Measurements from ENCODE around the gene ZBTB40.

Gene ZBTB40

GRCh38 chr1:22508329-22508728 lies 56.7 kb downstream of the ZBTB40 start:
- Histone ChIP-seq H3K36me3 (ENCODE audit: control insufficient read depth in 1 of 2, insufficient read depth in 2 of 2, low read length in 2 of 2) (peaks cover 67 to 75% of the 10 kb centered on the region in 2 donors), H3K4me1 (ENCODE audit: control insufficient read depth in 1 of 2, insufficient read depth in 2 of 2, low read length in 2 of 2) (no peaks in the 10 kb centered on the region), H3K27me3 (ENCODE audit: low read depth, low read length) (no peaks in the 10 kb centered on the region)

GRCh38 chr1:22508991-22509390 lies 57.3 kb downstream of the ZBTB40 start:
- Histone ChIP-seq H3K4me3 (ENCODE audit: low read depth in 1 of 2, low read length in 2 of 2) (no peak overlapping the region), H3K4me1 (ENCODE audit: control insufficient read depth in 1 of 2, insufficient read depth in 2 of 2, low read length in 2 of 2) (no peaks in the 10 kb centered on the region), H3K9me3 (ENCODE audit: control insufficient read depth in 1 of 2, low read length in 2 of 2) (no peaks in the 10 kb centered on the region), H3K27ac (ENCODE audit: low read length) (no peak overlapping the region), H3K36me3 (ENCODE audit: control insufficient read depth in 1 of 2, insufficient read depth in 2 of 2, low read length in 2 of 2) (peaks cover 68 to 79% of the 10 kb centered on the region in 2 donors), H3K27me3 (ENCODE audit: low read depth, low read length) (no peaks in the 10 kb centered on the region)

More at GRCh38 chr1:22508329-22508728, 56.7 kb downstream of the ZBTB40 start:
- Histone ChIP-seq H3K4me3 (ENCODE audit: low read depth in 1 of 2, low read length in 2 of 2) (no peak overlapping the region), H3K9me3 (ENCODE audit: control insufficient read depth in 1 of 2, low read length in 2 of 2) (no peaks in the 10 kb centered on the region), H3K27ac (ENCODE audit: low read length) (no peak overlapping the region)

GRCh38 chr1:22509815-22510214 lies 58.2 kb downstream of the ZBTB40 start:
- H3K4me1 ChIP-seq (ENCODE audit: control insufficient read depth in 1 of 2, insufficient read depth in 2 of 2, low read length in 2 of 2) = no peaks in the 10 kb centered on the region

GRCh38 chr1:22512873-22513272 lies 61.2 kb downstream of the ZBTB40 start:
- Histone ChIP-seq H3K27ac (ENCODE audit: low read length) (no peak overlapping the region), H3K36me3 (ENCODE audit: control insufficient read depth in 1 of 2, insufficient read depth in 2 of 2, low read length in 2 of 2) (peaks cover 83 to 92% of the 10 kb centered on the region in 2 donors), H3K9me3 (ENCODE audit: control insufficient read depth in 1 of 2, low read length in 2 of 2) (no peaks in the 10 kb centered on the region), H3K4me3 (ENCODE audit: low read depth in 1 of 2, low read length in 2 of 2) (no peak overlapping the region), H3K4me1 (ENCODE audit: control insufficient read depth in 1 of 2, insufficient read depth in 2 of 2, low read length in 2 of 2) (peaks cover 0 to under 1% of the 10 kb centered on the region in 2 donors), H3K27me3 (ENCODE audit: low read depth, low read length) (no peaks in the 10 kb centered on the region)

More at GRCh38 chr1:22509815-22510214, 58.2 kb downstream of the ZBTB40 start:
- H3K27ac ChIP-seq (ENCODE audit: low read length) = no peak overlapping the region
- no peaks in the 10 kb centered on the region for H3K27me3 ChIP-seq (ENCODE audit: low read depth, low read length)
- H3K4me3 ChIP-seq (ENCODE audit: low read depth in 1 of 2, low read length in 2 of 2) = no peak overlapping the region
- H3K36me3 ChIP-seq (ENCODE audit: control insufficient read depth in 1 of 2, insufficient read depth in 2 of 2, low read length in 2 of 2) = peaks cover 75 to 86% of the 10 kb centered on the region in 2 donors
- H3K9me3 ChIP-seq (ENCODE audit: control insufficient read depth in 1 of 2, low read length in 2 of 2) = no peaks in the 10 kb centered on the region

- Histone ChIP-seq H3K4me3 (ENCODE audit: low read depth in 1 of 2, low read length in 2 of 2) (no peak overlapping the region), H3K9me3 (ENCODE audit: control insufficient read depth in 1 of 2, low read length in 2 of 2) (no peaks in the 10 kb centered on the region), H3K27ac (ENCODE audit: low read length) (no peak overlapping the region), H3K27me3 (ENCODE audit: low read depth, low read length) (no peaks in the 10 kb centered on the region), H3K4me1 (ENCODE audit: control insufficient read depth in 1 of 2, insufficient read depth in 2 of 2, low read length in 2 of 2) (peaks cover 0 to 9% of the 10 kb centered on the region in 2 donors), H3K36me3 (ENCODE audit: control insufficient read depth in 1 of 2, insufficient read depth in 2 of 2, low read length in 2 of 2) (peaks cover 81 to 93% of the 10 kb centered on the region in 2 donors)
Measured at GRCh38 chr1:22516906-22517571, 65.4 kb downstream of the ZBTB40 start.

GRCh38 chr1:22517956-22518355 lies 66.3 kb downstream of the ZBTB40 start:
- Histone ChIP-seq H3K27me3 (ENCODE audit: low read depth, low read length) (no peaks in the 10 kb centered on the region), H3K27ac (ENCODE audit: low read length) (peak overlapping the region; percentile 4), H3K36me3 (ENCODE audit: control insufficient read depth in 1 of 2, insufficient read depth in 2 of 2, low read length in 2 of 2) (peaks cover 77 to 89% of the 10 kb centered on the region in 2 donors)

GRCh38 chr1:22518379-22518778 lies 66.7 kb downstream of the ZBTB40 start:
- Histone ChIP-seq H3K4me1 (ENCODE audit: control insufficient read depth in 1 of 2, insufficient read depth in 2 of 2, low read length in 2 of 2) (peaks cover 0 to 9% of the 10 kb centered on the region in 2 donors), H3K36me3 (ENCODE audit: control insufficient read depth in 1 of 2, insufficient read depth in 2 of 2, low read length in 2 of 2) (peaks cover 76 to 90% of the 10 kb centered on the region in 2 donors), H3K27ac (ENCODE audit: low read length) (no peak overlapping the region), H3K27me3 (ENCODE audit: low read depth, low read length) (no peaks in the 10 kb centered on the region), H3K4me3 (ENCODE audit: low read depth in 1 of 2, low read length in 2 of 2) (no peak overlapping the region), H3K9me3 (ENCODE audit: control insufficient read depth in 1 of 2, low read length in 2 of 2) (no peaks in the 10 kb centered on the region)

More at GRCh38 chr1:22517956-22518355, 66.3 kb downstream of the ZBTB40 start:
- Histone ChIP-seq H3K4me1 (ENCODE audit: control insufficient read depth in 1 of 2, insufficient read depth in 2 of 2, low read length in 2 of 2) (peaks cover 0 to 9% of the 10 kb centered on the region in 2 donors), H3K9me3 (ENCODE audit: control insufficient read depth in 1 of 2, low read length in 2 of 2) (no peaks in the 10 kb centered on the region), H3K4me3 (ENCODE audit: low read depth in 1 of 2, low read length in 2 of 2) (no peak overlapping the region)

- H3K4me1 ChIP-seq (ENCODE audit: control insufficient read depth in 1 of 2, insufficient read depth in 2 of 2, low read length in 2 of 2) = peaks cover 0 to 9% of the 10 kb centered on the region in 2 donors
- H3K27me3 ChIP-seq (ENCODE audit: low read depth, low read length) = no peaks in the 10 kb centered on the region
- H3K36me3 ChIP-seq (ENCODE audit: control insufficient read depth in 1 of 2, insufficient read depth in 2 of 2, low read length in 2 of 2) = peaks cover 71 to 93% of the 10 kb centered on the region in 2 donors
- H3K27ac ChIP-seq (ENCODE audit: low read length) = no peak overlapping the region
- H3K9me3 ChIP-seq (ENCODE audit: control insufficient read depth in 1 of 2, low read length in 2 of 2) = no peaks in the 10 kb centered on the region
- no peak overlapping the region for H3K4me3 ChIP-seq (ENCODE audit: low read depth in 1 of 2, low read length in 2 of 2)
Measured at GRCh38 chr1:22520871-22521270, 69.2 kb downstream of the ZBTB40 start.

GRCh38 chr1:22521692-22522091 lies 70.0 kb downstream of the ZBTB40 start:
- Histone ChIP-seq H3K27me3 (ENCODE audit: low read depth, low read length) (no peaks in the 10 kb centered on the region), H3K9me3 (ENCODE audit: control insufficient read depth in 1 of 2, low read length in 2 of 2) (no peaks in the 10 kb centered on the region), H3K4me1 (ENCODE audit: control insufficient read depth in 1 of 2, insufficient read depth in 2 of 2, low read length in 2 of 2) (peaks cover 0 to 9% of the 10 kb centered on the region in 2 donors), H3K4me3 (ENCODE audit: low read depth in 1 of 2, low read length in 2 of 2) (no peak overlapping the region), H3K36me3 (ENCODE audit: control insufficient read depth in 1 of 2, insufficient read depth in 2 of 2, low read length in 2 of 2) (peaks cover 70 to 93% of the 10 kb centered on the region in 2 donors), H3K27ac (ENCODE audit: low read length) (no peak overlapping the region)

GRCh38 chr1:22522221-22522743 lies 70.6 kb downstream of the ZBTB40 start:
- Histone ChIP-seq H3K36me3 (ENCODE audit: control insufficient read depth in 1 of 2, insufficient read depth in 2 of 2, low read length in 2 of 2) (peaks cover 69 to 92% of the 10 kb centered on the region in 2 donors), H3K27me3 (ENCODE audit: low read depth, low read length) (no peaks in the 10 kb centered on the region), H3K9me3 (ENCODE audit: control insufficient read depth in 1 of 2, low read length in 2 of 2) (no peaks in the 10 kb centered on the region), H3K4me1 (ENCODE audit: control insufficient read depth in 1 of 2, insufficient read depth in 2 of 2, low read length in 2 of 2) (peaks cover 0 to 9% of the 10 kb centered on the region in 2 donors), H3K27ac (ENCODE audit: low read length) (no peak overlapping the region), H3K4me3 (ENCODE audit: low read depth in 1 of 2, low read length in 2 of 2) (no peak overlapping the region)

- peaks cover 60 to 78% of the 10 kb centered on the region in 2 donors for H3K36me3 ChIP-seq (ENCODE audit: control insufficient read depth in 1 of 2, insufficient read depth in 2 of 2, low read length in 2 of 2)
- H3K27me3 ChIP-seq (ENCODE audit: low read depth, low read length) = no peaks in the 10 kb centered on the region
- no peak overlapping the region for H3K4me3 ChIP-seq (ENCODE audit: low read depth in 1 of 2, low read length in 2 of 2)
- no peaks in the 10 kb centered on the region for H3K9me3 ChIP-seq (ENCODE audit: control insufficient read depth in 1 of 2, low read length in 2 of 2)
- peaks cover 0 to under 1% of the 10 kb centered on the region in 2 donors for H3K4me1 ChIP-seq (ENCODE audit: control insufficient read depth in 1 of 2, insufficient read depth in 2 of 2, low read length in 2 of 2)
- H3K27ac ChIP-seq (ENCODE audit: low read length) = no peak overlapping the region
Measured at GRCh38 chr1:22524481-22524880, 72.8 kb downstream of the ZBTB40 start.
